ENCODE data around the gene CLDN9.
"Not testable (repeated sequence)": the region's sequence is repeated elsewhere in the genome, so short reads cannot be mapped to it uniquely, and the experiment has no call there.

The CLDN9 gene

GRCh38 chr16:3035972-3036725 lies 23.4 kb downstream of the CLDN9 start:
- no peak for DNase-seq

GRCh38 chr16:3036726-3037315 lies 24.1 kb downstream of the CLDN9 start, which contains the start of gene BICDL2:
Gene BICDL2 (minus strand): TSS chr16:3036944. CDS start chr16:3035496, 1,448 bp downstream.
- DNase-seq, result no peak

GRCh38 chr16:3038256-3038655 lies 25.5 kb downstream of the CLDN9 start:
- DNase-seq, result no peak

- DNase-seq, result no peak
Observed at GRCh38 chr16:3038896-3039295, 26.2 kb downstream of the CLDN9 start.

- DNase-seq, result no peak
Observed at GRCh38 chr16:3042376-3042775, 29.7 kb downstream of the CLDN9 start.

- no peak for DNase-seq
Observed at GRCh38 chr16:3044708-3045107, 32.0 kb downstream of the CLDN9 start.

GRCh38 chr16:3045758-3046640 lies 33.3 kb downstream of the CLDN9 start, which contains the start of gene MMP25:
Gene MMP25 (plus strand): TSS chr16:3046561. CDS start chr16:3046918, 357 bp downstream.
- no peak for DNase-seq

- no peak for DNase-seq
Observed at GRCh38 chr16:3046641-3047386, 34.1 kb downstream of the CLDN9 start.

GRCh38 chr16:3047387-3047720 lies 34.6 kb downstream of the CLDN9 start:
- no peak for DNase-seq

GRCh38 chr16:3049921-3050481 lies 37.3 kb downstream of the CLDN9 start:
- no peak for DNase-seq

- DNase-seq, result no peak
Observed at GRCh38 chr16:3050487-3050886, 37.8 kb downstream of the CLDN9 start.

- no peak for DNase-seq
Observed at GRCh38 chr16:3051009-3051408, 38.3 kb downstream of the CLDN9 start.

GRCh38 chr16:3051494-3051893 lies 38.8 kb downstream of the CLDN9 start:
- DNase-seq, result no peak

- not testable (repeated sequence) for DNase-seq
Observed at GRCh38 chr16:3052571-3053329, 40.0 kb downstream of the CLDN9 start.

GRCh38 chr16:3053330-3053710 lies 40.6 kb downstream of the CLDN9 start:
- not testable (repeated sequence) for DNase-seq

- no peak for DNase-seq
Observed at GRCh38 chr16:3054965-3055733, 42.4 kb downstream of the CLDN9 start.

GRCh38 chr16:3055734-3056115 lies 43.0 kb downstream of the CLDN9 start:
- DNase-seq, result not testable (repeated sequence)

GRCh38 chr16:3056336-3057180 lies 43.8 kb downstream of the CLDN9 start:
- DNase-seq, result no peak

- DNase-seq, result no peak
Observed at GRCh38 chr16:3057181-3058138, 44.7 kb downstream of the CLDN9 start.

All from NCI-H1694 (cell line).